ENCODE data around the gene USP32.

The USP32 gene

DNA sequence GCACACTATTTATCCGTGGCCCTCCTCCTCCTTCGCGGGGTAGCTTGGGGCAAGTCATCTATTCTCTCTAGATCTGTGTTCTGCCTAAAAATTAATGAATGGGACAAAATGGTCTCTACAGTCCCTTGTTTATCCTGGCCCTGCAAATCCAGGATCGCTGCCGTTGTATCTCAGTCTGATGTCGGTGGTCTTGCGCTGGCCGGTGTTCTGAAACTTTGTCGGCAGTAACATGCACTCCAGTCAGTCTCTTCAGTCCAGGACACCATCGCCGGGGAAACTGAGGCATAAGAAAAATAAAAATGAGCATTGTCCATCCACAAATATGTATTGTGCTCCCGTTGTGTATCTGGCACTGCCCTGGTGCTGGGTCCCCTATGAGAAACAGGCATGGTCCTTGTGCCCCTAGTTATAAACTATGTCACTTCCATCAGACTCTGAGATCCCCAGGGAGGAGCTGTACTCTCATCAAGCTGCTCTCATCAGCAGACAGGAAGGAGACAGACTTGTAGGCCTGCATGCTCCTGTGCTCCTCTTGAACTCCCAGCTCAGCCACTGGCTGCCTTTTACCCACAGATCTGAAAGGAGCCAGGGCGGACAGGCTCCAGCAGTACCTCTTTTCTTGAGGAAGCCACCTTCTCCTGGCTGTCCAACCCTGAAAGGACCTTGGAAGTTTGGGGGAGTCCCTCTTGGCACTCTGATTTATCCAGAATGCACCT lies 255.8 kb downstream of the USP32 start:
- DNase-seq (ENCODE audit: low read depth in 2 of 3, low spot score in 1 of 3), result no peak

DNA sequence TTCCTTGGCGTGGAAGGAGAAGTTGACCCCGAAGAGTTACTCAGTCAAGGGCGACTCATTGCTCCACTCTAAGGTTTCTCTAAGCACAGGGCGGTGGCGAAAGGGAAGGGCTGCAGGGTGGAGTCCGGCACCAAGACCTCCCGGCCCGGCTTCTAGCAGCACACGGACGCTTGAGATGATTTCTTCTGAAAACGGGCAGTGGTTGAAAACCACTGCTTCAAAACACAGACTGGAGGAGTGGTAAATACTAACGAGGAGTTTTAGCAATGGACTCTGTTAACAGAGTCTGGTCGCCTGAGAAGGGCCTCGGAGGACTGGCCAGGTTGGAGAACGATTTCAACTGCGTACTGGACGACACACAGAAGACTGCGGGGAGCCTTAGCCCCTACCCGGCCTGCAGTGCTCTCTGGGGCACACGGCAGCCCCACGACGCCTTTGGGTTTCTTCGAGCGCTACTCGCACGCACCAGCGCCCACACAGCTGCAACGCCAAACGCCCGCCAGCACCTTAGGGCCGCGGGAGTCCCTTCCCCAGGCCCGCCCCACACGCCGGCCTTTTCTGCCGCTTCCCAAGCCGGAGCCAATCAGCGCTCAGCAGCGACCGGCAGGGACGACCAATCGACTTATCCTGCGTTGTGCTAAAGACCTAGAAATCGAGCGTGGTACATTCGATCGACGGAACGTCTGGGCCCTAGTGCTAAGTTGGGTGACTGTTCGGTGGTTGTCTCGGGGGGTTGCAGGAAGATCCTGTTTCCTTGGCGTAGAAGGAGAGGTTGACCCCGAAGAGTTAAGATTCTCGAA lies 256.6 kb downstream of the USP32 start:
- DNase-seq (ENCODE audit: low read depth in 2 of 3, low spot score in 1 of 3), result peak; percentile 73 to 79 (median 74)

DNA sequence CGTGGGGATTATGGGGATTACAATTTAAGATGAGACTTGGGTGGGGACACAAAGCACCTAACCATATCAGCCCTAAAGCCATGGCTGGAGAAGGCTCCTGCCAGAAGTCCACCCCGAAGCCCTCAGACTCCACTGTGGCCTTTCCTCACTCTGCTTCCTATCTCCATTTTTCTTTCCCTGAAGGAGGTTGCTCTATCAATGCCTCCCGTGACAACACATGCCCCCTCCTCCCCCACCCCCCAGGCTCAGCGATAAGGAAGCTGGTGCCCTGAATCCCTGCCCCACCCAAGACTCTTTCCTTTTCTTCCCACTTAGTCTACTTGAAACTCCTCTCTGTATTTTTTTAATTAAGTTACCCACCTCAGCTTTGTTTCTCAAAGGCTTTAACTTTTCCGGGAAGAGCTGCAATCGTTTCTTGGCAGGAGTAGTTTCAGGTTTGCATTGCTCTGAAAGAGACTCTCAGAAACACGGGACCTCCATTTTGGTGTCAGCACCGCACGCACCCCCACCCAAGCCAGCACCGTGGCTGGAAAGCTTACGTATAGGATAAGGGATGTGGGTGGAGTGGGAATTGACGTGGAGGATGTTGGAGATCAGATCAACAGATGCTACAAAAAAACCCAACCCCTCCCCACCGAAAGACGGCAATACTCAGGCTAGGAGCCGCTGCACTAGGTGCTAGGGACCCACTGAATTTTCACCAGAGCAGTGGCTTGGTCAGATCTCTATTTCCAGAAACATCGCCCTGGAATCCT lies 257.4 kb downstream of the USP32 start:
- peak in 1 of 3 donors; percentile 9 for DNase-seq (ENCODE audit: low read depth in 2 of 3, low spot score in 1 of 3)

DNA sequence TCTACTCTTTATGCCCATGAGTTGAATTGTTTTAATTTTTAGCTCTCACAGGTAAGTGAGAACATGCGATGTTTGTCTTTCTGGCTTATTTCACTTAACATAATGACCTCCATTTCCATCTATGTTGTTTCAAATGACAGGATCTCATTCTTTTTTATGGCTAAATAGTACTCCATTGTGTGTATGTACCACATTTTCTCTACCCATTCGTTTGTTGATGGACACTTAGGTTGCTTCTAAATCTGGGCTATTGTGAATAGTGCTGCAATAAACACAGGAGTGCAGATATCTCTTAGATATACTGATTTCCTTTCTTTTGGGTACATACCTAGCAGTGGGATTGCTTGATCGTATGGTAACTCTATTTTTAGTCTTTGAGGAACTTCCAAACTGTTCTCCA lies 261.5 kb downstream of the USP32 start:
- DNase-seq (ENCODE audit: low read depth in 2 of 3, low spot score in 1 of 3), result no peak

DNA sequence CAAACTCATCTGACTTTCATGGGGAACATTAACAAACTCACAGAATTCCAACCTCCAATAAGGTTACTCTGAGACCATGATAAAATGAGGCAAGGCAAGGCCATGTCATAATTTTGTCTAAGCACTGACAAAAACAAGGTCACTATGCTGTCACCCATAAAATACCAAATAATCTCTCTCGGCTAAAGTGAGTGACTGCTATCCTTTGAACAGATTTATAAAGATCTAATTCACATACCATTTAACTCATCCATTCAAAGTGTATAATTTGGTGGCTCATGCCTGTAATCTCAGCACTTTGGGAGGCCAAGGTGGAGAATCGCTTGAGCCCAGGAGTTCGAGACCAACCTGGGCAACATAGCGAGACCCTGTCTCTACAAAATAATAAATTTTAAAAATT lies 262.8 kb downstream of the USP32 start:
- DNase-seq (ENCODE audit: low read depth in 2 of 3, low spot score in 1 of 3), result no peak
